ENCODE results near the gene NSMCE4A.
"Not testable (repeated sequence)": the region's sequence is repeated elsewhere in the genome, so short reads cannot be mapped to it uniquely, and the experiment has no call there.

- not testable (repeated sequence) for TF ChIP-seq EZH2 (IDR thresholded peaks at IDR 0.05; ENCODE audit: insufficient read depth, poor library complexity, severe bottlenecking); EZH2phosphoT487 (IDR thresholded peaks at IDR 0.05; ENCODE audit: insufficient read depth, low read depth)
These were observed 56.2 kb downstream of the NSMCE4A start for GRCh38 chr10:121918800-121919199.
